HCT116 (cell line): ENCODE results near the gene ZNF575. TPM values are rescaled to one million over a fixed set of nuclear protein-coding genes. Genes with fewer than 3 reads are reported as not detected.

Experiments
- ATAC-seq: fragments of 200-7000 bp; cut with Tn5 transposase; 2 replicates; pipeline ENCODE4 v1.9.1; 2020; ENCODE audit warnings: mild to moderate bottlenecking, moderate library complexity
- BruUV-seq: library from RNA; stranded (reverse); fragments of 400-500 nt; replicated peaks from 2 replicates; lab custom pipeline; 2021; lab: Mats Ljungman, UMichigan
- CTCF ChIA-PET: fragments of 300-600 bp; sonication (Branson Sonifier 250); formaldehyde crosslinking; loops from one replicate; lab custom pipeline; 2021; ENCODE audit warnings: antibody characterized with exemption; lab: Charles Lee
- POLR2A ChIA-PET: fragments of 300-600, 350-600 bp; sonication (Branson Sonifier 250); formaldehyde crosslinking; loops from one replicate; lab custom pipeline; 2021; ENCODE audit warnings: antibody characterized with exemption; lab: Charles Lee
- RAD21 ChIA-PET, 2 experiments: fragments of 300-600 bp; sonication (Branson Sonifier 250); formaldehyde crosslinking; loops; one replicate each; lab custom pipeline; 2023; ENCODE audit warnings: low total read pairs in 2 of 2; ENCODE audit not compliant: uncharacterized antibody in 2 of 2, unreplicated experiment in 2 of 2, low non-redundant PET in 1 of 2; lab: Charles Lee
- DNase-seq: peaks from one replicate; pipeline ENCODE4 v3.0.0-alpha.2; 2010; ENCODE audit warnings: low read depth, low spot score
- H2AFZ ChIP-seq: fragments of 200-600 bp; shearing (Covaris generic), sonication (generic); 2 replicates; pipeline ENCODE4 v1.6.1; 2017; ENCODE audit warnings: low read depth, mixed run types, mixed read lengths, antibody characterized with exemption, low read length; ENCODE audit not compliant: poor library complexity, severe bottlenecking
- H3K27ac ChIP-seq: 2 replicates; pipeline ENCODE4 v1.5.1; 2012; ENCODE audit warnings: low read depth, low read length
- H3K27me3 ChIP-seq: fragments of 200-600 bp; sonication (generic); 2 replicates; pipeline ENCODE4 v1.6.1; 2016; ENCODE audit warnings: mixed run types, low read length, mixed read lengths; ENCODE audit not compliant: insufficient read depth
- H3K36me3 ChIP-seq, 2 experiments: fragments of 200-500 bp in 1 of 2; fragments of 200-600 bp in 1 of 2; sonication (Bioruptor generic) in 1 of 2; sonication (generic) in 1 of 2; 2 replicates each; pipeline versions ENCODE4 v1.5.1 to v1.6.1; 2014 to 2016; ENCODE audit warnings: low read length in 2 of 2, inconsistent platforms in 1 of 2, mixed read lengths in 1 of 2, mixed run types in 1 of 2; ENCODE audit not compliant: insufficient read depth in 2 of 2, control insufficient read depth in 1 of 2
- H3K4me1 ChIP-seq, 2 experiments: fragments of 200-600 bp in 1 of 2; sonication (generic) in 1 of 2; 2 replicates each; pipeline versions ENCODE4 v1.5.1 to v1.6.1; 2012 to 2017; ENCODE audit warnings: low read length in 2 of 2, inconsistent platforms in 1 of 2, mild to moderate bottlenecking in 1 of 2, mixed read lengths in 1 of 2, mixed run types in 1 of 2, moderate library complexity in 1 of 2; ENCODE audit not compliant: insufficient read depth in 2 of 2, control insufficient read depth in 1 of 2
- H3K4me2 ChIP-seq: fragments of 200-600 bp; sonication (generic); 2 replicates; pipeline ENCODE4 v1.6.1; 2017; ENCODE audit warnings: mixed run types, low read length, mixed read lengths
- H3K4me3 ChIP-seq, 2 experiments: fragments of 200-600 bp in 1 of 2; sonication (generic) in 1 of 2; replicated peaks in 1 of 2; 2 replicates each; pipeline ENCODE4 v1.5.1; 2011 to 2016; ENCODE audit warnings: low read length in 2 of 2, control low read depth in 1 of 2, low read depth in 1 of 2, mild to moderate bottlenecking in 1 of 2, mixed read lengths in 1 of 2, mixed run types in 1 of 2
- H3K79me2 ChIP-seq: fragments of 200-600 bp; sonication (generic); 2 replicates; pipeline ENCODE4 v1.6.1; 2017; ENCODE audit warnings: mild to moderate bottlenecking, mixed run types, low read length, moderate library complexity, mixed read lengths; ENCODE audit not compliant: insufficient read depth
- H3K9ac ChIP-seq: fragments of 200-600 bp; sonication (generic); 2 replicates; pipeline ENCODE4 v1.6.1; 2016; ENCODE audit warnings: low read length, mixed read lengths
- H3K9me2 ChIP-seq: fragments of 200-600 bp; sonication (generic), shearing (Covaris generic); 2 replicates; pipeline ENCODE4 v1.6.1; 2017; ENCODE audit warnings: mixed run types, mild to moderate bottlenecking, moderate library complexity; ENCODE audit not compliant: insufficient read depth
- H3K9me3 ChIP-seq, 2 experiments: fragments of 200-500 bp in 1 of 2; fragments of 200-600 bp in 1 of 2; sonication (Bioruptor generic) in 1 of 2; sonication (generic) in 1 of 2; 2 replicates each; pipeline ENCODE4 v1.6.1; 2014 to 2017; ENCODE audit warnings: low read length in 2 of 2, mixed read lengths in 2 of 2, inconsistent platforms in 1 of 2, low read depth in 1 of 2, mild to moderate bottlenecking in 1 of 2, mixed run types in 1 of 2, moderate library complexity in 1 of 2; ENCODE audit not compliant: control insufficient read depth in 1 of 2, insufficient read depth in 1 of 2
- H4K20me1 ChIP-seq: fragments of 200-600 bp; sonication (generic), shearing (Covaris generic); 2 replicates; pipeline ENCODE4 v1.6.1; 2017; ENCODE audit warnings: mixed run types, mild to moderate bottlenecking, moderate library complexity; ENCODE audit not compliant: insufficient read depth
- CTCF ChIP-seq, 3 experiments: fragments of 200-600 bp in 1 of 3; sonication (generic) in 1 of 3; IDR thresholded peaks in 2 of 3; conservative IDR thresholded peaks in 1 of 3; 2 replicates each; pipeline ENCODE4 v1.5.1; 2012 to 2017; ENCODE audit warnings: low read depth in 2 of 3, low read length in 2 of 3, antibody characterized with exemption in 1 of 3, borderline replicate concordance in 1 of 3, control low read depth in 1 of 3, mild to moderate bottlenecking in 1 of 3, mixed read lengths in 1 of 3, mixed run types in 1 of 3, moderate library complexity in 1 of 3; ENCODE audit not compliant: insufficient read depth in 1 of 3
- EGR1 ChIP-seq: IDR thresholded peaks from 2 replicates; pipeline ENCODE4 v1.6.1; 2012; ENCODE audit warnings: low read depth
- ELF1 ChIP-seq: IDR thresholded peaks from 2 replicates; pipeline ENCODE4 v1.6.1; 2012; ENCODE audit warnings: low read depth, borderline replicate concordance
- RAD21 ChIP-seq: IDR thresholded peaks from 2 replicates; pipeline ENCODE4 v1.6.1; 2012; ENCODE audit warnings: low read depth, mild to moderate bottlenecking
- SP1 ChIP-seq: IDR thresholded peaks from 2 replicates; pipeline ENCODE4 v1.6.1; 2012; ENCODE audit warnings: low read depth
- TCF7L2 ChIP-seq: IDR thresholded peaks from 2 replicates; pipeline ENCODE4 v1.7.0; 2011; ENCODE audit warnings: borderline replicate concordance, inconsistent platforms; ENCODE audit not compliant: insufficient read depth, insufficient read length; ENCODE audit errors: extremely low read depth
- YY1 ChIP-seq: IDR thresholded peaks from 2 replicates; pipeline ENCODE4 v1.6.1; 2011; ENCODE audit warnings: low read length, low read depth, moderate library complexity, mild to moderate bottlenecking; ENCODE audit not compliant: insufficient replicate concordance; ENCODE audit errors: extremely low read depth
- ZBTB33 ChIP-seq: IDR thresholded peaks from 2 replicates; pipeline ENCODE4 v1.6.1; 2011; ENCODE audit warnings: mild to moderate bottlenecking, low read length, moderate library complexity; ENCODE audit not compliant: insufficient replicate concordance; ENCODE audit errors: extremely low read depth
- intact Hi-C: fragments of 100-400 bp; cut with micrococcal nuclease; formaldehyde crosslinking; loops from 2 replicates; pipeline ENCODE4 v1.10.0; 2022
- total RNA-seq: library from RNA; stranded (reverse); gene quantifications from one replicate; pipeline ENCODE4 v1.2.1, GENCODE V29; 2021; ENCODE audit not compliant: unreplicated experiment

ZNF575 gene
- total RNA-seq, 1 experiment from 2014 or later = 1.9 TPM

- H3K4me3 ChIP-seq = no peak overlapping the region
- ChIA-PET POLR2A (no interaction called here), RAD21 (no interaction called here), CTCF (no interaction called here)
- H4K20me1 ChIP-seq = no peaks in the 10 kb centered on the region
- no peak overlapping the region for H3K4me2 ChIP-seq
- no peak for DNase-seq
- no peak overlapping the region for H3K27ac ChIP-seq
- H3K36me3 ChIP-seq = no peaks in the 10 kb centered on the region; a peak in 2 of 4 replicates
- no TSS peak for BruUV-seq
- no peak overlapping the region for H3K9ac ChIP-seq
- no peaks in the 10 kb centered on the region for H3K9me2 ChIP-seq
- no peaks in the 10 kb centered on the region for H3K79me2 ChIP-seq
- ATAC-seq = peak; percentile 83
- intact Hi-C loops = no loop called here
- TF ChIP-seq ZBTB33 (no peak), RAD21 (peak; percentile 24; the same call in 1 of the 2 replicates), YY1 (no peak), ELF1 (no peak), EGR1 (no peak), SP1 (no peak), CTCF (IDR thresholded peaks at IDR 0.05 in 2 of 3, conservative IDR thresholded peaks at IDR 0.05 in 1 of 3; ENCODE audit: borderline replicate concordance in 1 of 3, insufficient read depth in 1 of 3, low read depth in 2 of 3, low read length in 2 of 3) (peak in 2 of 3 experiments; percentile 18 to 33; a peak in 2 of 6 replicates), TCF7L2 (no peak)
- H3K9me3 ChIP-seq = no peaks in the 10 kb centered on the region
- H3K4me1 ChIP-seq = peaks cover 0 to 24% of the 10 kb centered on the region in 2 experiments; a peak in 2 of 4 replicates
- no peaks in the 10 kb centered on the region for H3K27me3 ChIP-seq
- no peak overlapping the region for H2AFZ ChIP-seq
Observed at GRCh38 chr19:43560687-43561086, 27.7 kb downstream of the ZNF575 start.
